ENCODE measurements around the gene ETF1. TPM values are rescaled to one million over a fixed set of nuclear protein-coding genes. Genes with fewer than 3 reads are reported as not detected.

Gene ETF1
- total RNA-seq, result 100 to 1,000 TPM; 106 to 109 TPM
- polyA plus RNA-seq (2013, experiment 1 of 2), result 87.7 TPM
- polyA plus RNA-seq (2013, experiment 2 of 2), result 88.3 TPM
- long read RNA-seq, experiment 1, transcript ETF1-201 (11 exons, 3,742 nt), result major isoform, 12 of 78 reads
- long read RNA-seq, experiment 1, partial matches to known transcripts, result 28 of 78 reads
- long read RNA-seq, experiment 1, other reads (novel, unspliced or antisense), result 38 of 78 reads
- long read RNA-seq, experiment 2, transcript ETF1-201 (11 exons, 3,742 nt), result major isoform, 59 of 101 reads
- long read RNA-seq, experiment 2, partial matches to known transcripts, result 28 of 101 reads
- long read RNA-seq, experiment 2, other reads (novel, unspliced or antisense), result 14 of 101 reads
- long read RNA-seq, experiment 3, transcript ETF1-201 (11 exons, 3,742 nt), result major isoform, 329 of 417 reads
- long read RNA-seq, experiment 3, transcript ETF1-202 (11 exons, 3,874 nt), result minor isoform, 5 of 417 reads
- long read RNA-seq, experiment 3, partial matches to known transcripts, result 57 of 417 reads
- long read RNA-seq, experiment 3, other reads (novel, unspliced or antisense), result 26 of 417 reads
- long read RNA-seq, experiment 4, transcript ETF1-201 (11 exons, 3,742 nt), result major isoform, 43 of 86 reads
- long read RNA-seq, experiment 4, partial matches to known transcripts, result 27 of 86 reads
- long read RNA-seq, experiment 4, other reads (novel, unspliced or antisense), result 16 of 86 reads

GRCh38 chr5:138542956-138543729 is at the start of gene ETF1:
Gene ETF1, minus strand, starts transcription at chr5:138543236. Its CDS starts 318 bp downstream, at chr5:138542918.
- H3K4me1 Mint-ChIP-seq, result peaks cover 30% of the 10 kb centered on the region
- peaks cover 13% of the 10 kb centered on the region for H3K36me3 Mint-ChIP-seq (ENCODE audit: low read depth)
- Histone ChIP-seq H3K9ac (ENCODE audit: extremely low read depth, low read length, poor library complexity, severe bottlenecking) (peak within 1 kb of the TSS; percentile 97), H3K36me3 (ENCODE audit: control insufficient read depth, insufficient read depth, low read length) (peaks cover 33% of the 10 kb centered on the region), H3K4me1 (ENCODE audit: control insufficient read depth, insufficient read depth, low read length) (peaks cover 11% of the 10 kb centered on the region), H3K27ac (ENCODE audit: low read depth, low read length) (peak within 1 kb of the TSS; percentile 97), H3K4me3 (ENCODE audit: low read length) (peak within 1 kb of the TSS; percentile 96), H3K27me3 (ENCODE audit: control insufficient read depth, insufficient read depth, low read length, poor library complexity, severe bottlenecking) (no peaks in the 10 kb centered on the region), H3K9me3 (ENCODE audit: control insufficient read depth, low read length) (no peaks in the 10 kb centered on the region)
- no peaks in the 10 kb centered on the region for H3K27me3 Mint-ChIP-seq (ENCODE audit: insufficient read depth)
- H3K4me3 Mint-ChIP-seq, result peak within 1 kb of the TSS; percentile 96
- H3K27ac Mint-ChIP-seq, result peak within 1 kb of the TSS; percentile 100
- TF ChIP-seq, protein P1, sequence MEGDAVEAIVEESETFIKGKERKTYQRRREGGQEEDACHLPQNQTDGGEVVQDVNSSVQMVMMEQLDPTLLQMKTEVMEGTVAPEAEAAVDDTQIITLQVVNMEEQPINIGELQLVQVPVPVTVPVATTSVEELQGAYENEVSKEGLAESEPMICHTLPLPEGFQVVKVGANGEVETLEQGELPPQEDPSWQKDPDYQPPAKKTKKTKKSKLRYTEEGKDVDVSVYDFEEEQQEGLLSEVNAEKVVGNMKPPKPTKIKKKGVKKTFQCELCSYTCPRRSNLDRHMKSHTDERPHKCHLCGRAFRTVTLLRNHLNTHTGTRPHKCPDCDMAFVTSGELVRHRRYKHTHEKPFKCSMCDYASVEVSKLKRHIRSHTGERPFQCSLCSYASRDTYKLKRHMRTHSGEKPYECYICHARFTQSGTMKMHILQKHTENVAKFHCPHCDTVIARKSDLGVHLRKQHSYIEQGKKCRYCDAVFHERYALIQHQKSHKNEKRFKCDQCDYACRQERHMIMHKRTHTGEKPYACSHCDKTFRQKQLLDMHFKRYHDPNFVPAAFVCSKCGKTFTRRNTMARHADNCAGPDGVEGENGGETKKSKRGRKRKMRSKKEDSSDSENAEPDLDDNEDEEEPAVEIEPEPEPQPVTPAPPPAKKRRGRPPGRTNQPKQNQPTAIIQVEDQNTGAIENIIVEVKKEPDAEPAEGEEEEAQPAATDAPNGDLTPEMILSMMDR (conservative IDR thresholded peaks at IDR 0.05), result no peak
- peak; percentile 100 for DNase-seq
- WGBS, 2 experiments (ENCODE audit: insufficient coverage in 1 of 2, insufficient read length in 1 of 2), result 0% methylated on average over 10 to 70 of the region's 70 CpGs
- H3K9me3 Mint-ChIP-seq, result no peaks in the 10 kb centered on the region

GRCh38 chr5:138588013-138588788 is 45.2 kb upstream of the ETF1 start:
- Histone ChIP-seq H3K27me3 (ENCODE audit: control insufficient read depth, insufficient read depth, low read length, poor library complexity, severe bottlenecking) (no peaks in the 10 kb centered on the region), H3K9me3 (ENCODE audit: control insufficient read depth, low read length) (no peaks in the 10 kb centered on the region), H3K36me3 (ENCODE audit: control insufficient read depth, insufficient read depth, low read length) (no peaks in the 10 kb centered on the region), H3K9ac (ENCODE audit: extremely low read depth, low read length, poor library complexity, severe bottlenecking) (no peak overlapping the region), H3K4me1 (ENCODE audit: control insufficient read depth, insufficient read depth, low read length) (no peaks in the 10 kb centered on the region), H3K4me3 (ENCODE audit: low read length) (no peak overlapping the region), H3K27ac (ENCODE audit: low read depth, low read length) (no peak overlapping the region)
- no peak for DNase-seq
- Mint-ChIP-seq H3K4me3 (no peak overlapping the region), H3K9me3 (no peaks in the 10 kb centered on the region), H3K27ac (no peak overlapping the region), H3K27me3 (ENCODE audit: insufficient read depth) (peaks cover 3% of the 10 kb centered on the region), H3K36me3 (ENCODE audit: low read depth) (no peaks in the 10 kb centered on the region), H3K4me1 (no peaks in the 10 kb centered on the region)
- WGBS, 2 experiments (ENCODE audit: insufficient coverage in 1 of 2, insufficient read length in 1 of 2), result 100% methylated on average over 1 to 2 of the region's 2 CpGs
- TF ChIP-seq, protein P1 (conservative IDR thresholded peaks at IDR 0.05), result no peak

DNA sequence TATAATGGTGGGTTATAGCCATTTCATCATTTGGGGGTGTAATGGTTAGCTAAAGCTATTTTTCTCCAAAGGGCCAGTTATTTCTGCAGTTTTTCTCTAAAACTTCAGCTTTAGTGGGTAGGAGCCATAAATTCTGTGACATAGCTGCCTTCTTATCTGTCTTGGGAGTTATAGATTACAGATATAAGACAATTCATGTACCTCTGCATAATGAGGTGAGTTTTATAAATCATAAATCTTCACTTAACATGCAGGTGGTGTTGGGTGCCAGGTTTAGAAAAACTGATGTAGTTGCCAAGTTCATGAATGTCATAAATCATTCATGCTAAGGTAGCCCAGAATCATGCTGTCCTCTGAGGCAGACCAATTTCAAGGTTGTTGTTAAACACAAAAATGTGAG is 42.1 kb upstream of the ETF1 start:
- no peak overlapping the region for H3K27ac Mint-ChIP-seq
- H3K4me3 Mint-ChIP-seq, result no peak overlapping the region
- H3K36me3 Mint-ChIP-seq (ENCODE audit: low read depth), result no peaks in the 10 kb centered on the region
- Histone ChIP-seq H3K27ac (ENCODE audit: low read depth, low read length) (no peak overlapping the region), H3K9ac (ENCODE audit: extremely low read depth, low read length, poor library complexity, severe bottlenecking) (no peak overlapping the region), H3K4me1 (ENCODE audit: control insufficient read depth, insufficient read depth, low read length) (no peaks in the 10 kb centered on the region), H3K36me3 (ENCODE audit: control insufficient read depth, insufficient read depth, low read length) (no peaks in the 10 kb centered on the region), H3K4me3 (ENCODE audit: low read length) (no peak overlapping the region), H3K27me3 (ENCODE audit: control insufficient read depth, insufficient read depth, low read length, poor library complexity, severe bottlenecking) (no peaks in the 10 kb centered on the region), H3K9me3 (ENCODE audit: control insufficient read depth, low read length) (no peaks in the 10 kb centered on the region)
- no peaks in the 10 kb centered on the region for H3K9me3 Mint-ChIP-seq
- H3K27me3 Mint-ChIP-seq (ENCODE audit: insufficient read depth), result peaks cover 3% of the 10 kb centered on the region
- DNase-seq, result no peak
- no peaks in the 10 kb centered on the region for H3K4me1 Mint-ChIP-seq
- TF ChIP-seq, protein P1 (conservative IDR thresholded peaks at IDR 0.05), result no peak

All from endodermal cell (in vitro differentiated cells).